GM12892 (cell line): ENCODE data around the gene TREML2.

Experiments
- POLR2A ChIP-seq: IDR thresholded peaks from 2 replicates; pipeline ENCODE4 v1.6.1; 2011; ENCODE audit warnings: low read depth, low read length, control low read depth
- POLR2AphosphoS5 ChIP-seq: IDR thresholded peaks from 2 replicates; pipeline ENCODE4 v1.6.1; 2011; ENCODE audit warnings: low read depth, low read length, control low read depth

DNA sequence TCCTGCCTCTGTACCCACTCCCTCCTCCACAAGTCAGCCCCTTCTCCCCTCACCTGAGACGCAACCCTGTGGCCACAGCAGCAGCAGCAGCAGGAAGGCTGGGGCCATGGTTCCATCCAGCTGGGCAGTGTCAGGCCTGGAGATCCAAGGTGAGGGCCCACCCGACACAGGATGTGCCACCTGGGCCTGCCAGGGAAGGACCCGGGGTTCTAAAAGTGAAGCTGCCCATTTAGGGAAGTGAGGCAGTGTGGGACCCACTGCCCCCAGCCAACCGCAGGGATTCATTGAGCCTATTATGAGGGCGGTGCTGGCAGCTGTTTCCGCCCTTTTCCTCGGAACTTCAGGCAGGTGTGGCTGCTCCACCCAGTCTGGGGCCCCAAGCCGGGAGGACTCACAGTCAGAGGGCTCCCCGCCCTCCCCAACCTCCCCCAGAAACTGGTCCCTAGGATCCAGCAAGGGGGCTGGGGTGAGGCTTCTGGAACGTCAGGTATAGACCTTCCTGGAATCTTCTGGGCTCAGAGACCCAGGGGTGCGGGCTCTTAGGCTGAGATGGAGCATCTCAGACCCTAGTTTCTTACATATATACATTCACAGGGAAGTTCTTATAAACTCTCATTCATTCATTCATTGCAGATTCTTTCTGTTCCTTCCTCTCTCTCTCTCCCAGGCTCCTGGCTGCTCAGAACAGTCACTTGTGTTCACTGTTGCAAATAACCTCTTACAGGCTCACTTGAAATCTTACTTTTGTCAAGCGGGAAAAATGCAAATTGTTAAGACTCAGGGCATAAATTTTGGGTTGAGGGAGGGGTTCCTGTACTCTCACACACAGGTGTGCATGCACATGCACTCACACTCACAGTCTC, at the start of gene TREML2:
- TF ChIP-seq POLR2A: no peak
- TF ChIP-seq POLR2AphosphoS5: no peak
